IMR-90 (cell line): ENCODE data around the gene LAP3. TPM values are rescaled to one million over a fixed set of nuclear protein-coding genes. Genes with fewer than 3 reads are reported as not detected.
A peak's percentile ranks its signal among the peaks of the same experiment; 100 is the strongest.

Experiments
- ATAC-seq: fragments of 200-7000 bp; cut with Tn5 transposase; 2 replicates; pipeline ENCODE4 v1.9.1; 2020; ENCODE audit warnings: low read depth, mild to moderate bottlenecking, moderate library complexity
- BruUV-seq: library from RNA; stranded (reverse); fragments of 400-500 nt; replicated peaks from 2 replicates; lab custom pipeline; 2021; lab: Mats Ljungman, UMichigan
- CTCF ChIA-PET: fragments of 300-600 bp; formaldehyde crosslinking; extraction: SDS; loops from one replicate; lab custom pipeline; 2021; ENCODE audit warnings: antibody characterized with exemption; lab: Yijun Ruan, JAX
- POLR2A ChIA-PET: fragments of 300-600 bp; sonication (Branson Sonifier 250); formaldehyde crosslinking; loops from one replicate; lab custom pipeline; 2022; ENCODE audit warnings: antibody characterized with exemption; ENCODE audit not compliant: unreplicated experiment; lab: Charles Lee
- DNase-seq: peaks from one replicate; pipeline ENCODE4 v3.0.0; 2013
- H2AFZ ChIP-seq: replicated peaks from 2 replicates; pipeline ENCODE3; 2013; ENCODE audit warnings: low read length, mild to moderate bottlenecking; ENCODE audit not compliant: poor library complexity
- H2AK5ac ChIP-seq: 2 replicates; pipeline ENCODE4 v1.6.1; 2013; ENCODE audit warnings: low read depth, low read length, inconsistent platforms
- H2AK9ac ChIP-seq: replicated peaks from 2 replicates; pipeline ENCODE3; 2013; ENCODE audit warnings: mild to moderate bottlenecking, low read depth, low read length, moderate library complexity; ENCODE audit not compliant: poor library complexity
- H2BK120ac ChIP-seq: 2 replicates; pipeline ENCODE4 v1.6.1; 2013; ENCODE audit warnings: low read depth, low read length, inconsistent platforms
- H2BK15ac ChIP-seq: 3 replicates; pipeline ENCODE4 v1.6.1; 2013; ENCODE audit warnings: low read depth, low read length, inconsistent platforms
- H2BK20ac ChIP-seq: 2 replicates; pipeline ENCODE4 v1.6.1; 2013; ENCODE audit warnings: low read depth, mild to moderate bottlenecking, inconsistent platforms, low read length, moderate library complexity
- H2BK5ac ChIP-seq: 2 replicates; pipeline ENCODE4 v1.6.1; 2013; ENCODE audit warnings: mild to moderate bottlenecking, low read depth, low read length, inconsistent platforms; ENCODE audit not compliant: poor library complexity, severe bottlenecking
- H3K14ac ChIP-seq: replicated peaks from 2 replicates; pipeline ENCODE4 v1.6.1; 2013; ENCODE audit warnings: low read depth, low read length, inconsistent platforms
- H3K18ac ChIP-seq: 2 replicates; pipeline ENCODE4 v1.6.1; 2013; ENCODE audit warnings: low read depth, low read length, control low read depth
- H3K23ac ChIP-seq: 2 replicates; pipeline ENCODE4 v1.6.1; 2013; ENCODE audit warnings: low read depth, low read length, inconsistent platforms
- H3K27ac ChIP-seq: 2 replicates; pipeline ENCODE4 v1.5.1; 2013; ENCODE audit warnings: mild to moderate bottlenecking, control low read depth, low read length; ENCODE audit not compliant: insufficient read depth
- H3K27me3 ChIP-seq: 2 replicates; pipeline ENCODE4 v1.6.1; 2013; ENCODE audit warnings: low read length; ENCODE audit not compliant: control insufficient read depth, insufficient read depth
- H3K36me3 ChIP-seq: 2 replicates; pipeline ENCODE4 v1.6.1; 2013; ENCODE audit warnings: low read length, mixed read lengths; ENCODE audit not compliant: control insufficient read depth, insufficient read depth
- H3K4ac ChIP-seq: 2 replicates; pipeline ENCODE4 v1.6.1; 2013; ENCODE audit warnings: low read depth, low read length, inconsistent platforms
- H3K4me1 ChIP-seq: 2 replicates; pipeline ENCODE4 v1.6.1; 2013; ENCODE audit warnings: low read length, mixed read lengths; ENCODE audit not compliant: control insufficient read depth, insufficient read depth
- H3K4me2 ChIP-seq: 2 replicates; pipeline ENCODE4 v1.6.1; 2013; ENCODE audit warnings: low read depth, mild to moderate bottlenecking, control low read depth, low read length, moderate library complexity
- H3K4me3 ChIP-seq: 2 replicates; pipeline ENCODE4 v1.5.1; 2013; ENCODE audit warnings: low read depth, mild to moderate bottlenecking, control low read depth, low read length, moderate library complexity; ENCODE audit not compliant: insufficient read depth
- H3K56ac ChIP-seq: 2 replicates; pipeline ENCODE4 v1.6.1; 2013; ENCODE audit warnings: low read length, inconsistent platforms; ENCODE audit not compliant: insufficient read depth; ENCODE audit errors: extremely low read depth
- H3K79me1 ChIP-seq, 2 experiments: 2 replicates each; pipeline ENCODE4 v1.6.1; 2013; ENCODE audit warnings: low read length in 2 of 2, inconsistent platforms in 1 of 2, low read depth in 1 of 2
- H3K9ac ChIP-seq: 2 replicates; pipeline ENCODE4 v1.6.1; 2013; ENCODE audit warnings: low read depth, low read length, control low read depth
- H3K9me1 ChIP-seq: 2 replicates; pipeline ENCODE4 v1.6.1; 2013; ENCODE audit warnings: low read length, inconsistent platforms; ENCODE audit not compliant: insufficient read depth
- H3K9me3 ChIP-seq: 2 replicates; pipeline ENCODE4 v1.6.1; 2013; ENCODE audit warnings: low read length; ENCODE audit not compliant: control insufficient read depth, insufficient read depth
- H4K20me1 ChIP-seq: 2 replicates; pipeline ENCODE4 v1.6.1; 2013; ENCODE audit warnings: low read length, inconsistent platforms; ENCODE audit not compliant: insufficient read depth
- H4K5ac ChIP-seq: 2 replicates; pipeline ENCODE4 v1.6.1; 2013; ENCODE audit warnings: mild to moderate bottlenecking, low read depth, low read length, control low read depth
- H4K8ac ChIP-seq, 2 experiments: 2 replicates each; pipeline ENCODE4 v1.6.1; 2013; ENCODE audit warnings: low read depth in 2 of 2, low read length in 2 of 2, control low read depth in 1 of 2, inconsistent platforms in 1 of 2
- H4K91ac ChIP-seq: 2 replicates; pipeline ENCODE4 v1.6.1; 2013; ENCODE audit warnings: low read depth, low read length, inconsistent platforms; ENCODE audit not compliant: insufficient read depth
- BHLHE40 ChIP-seq: fragments of 150-350 bp; IDR thresholded peaks from 2 replicates; pipeline ENCODE4 v1.6.1; 2016; ENCODE audit warnings: mild to moderate bottlenecking, low read depth, low read length
- CEBPB ChIP-seq: IDR thresholded peaks from 2 replicates; pipeline ENCODE4 v1.6.1; 2012; ENCODE audit warnings: low read depth, low read length, improper control_type of control experiment
- CHD1 ChIP-seq: IDR thresholded peaks from 2 replicates; pipeline ENCODE4 v1.6.1; 2012; ENCODE audit warnings: low read depth, low read length, improper control_type of control experiment
- FOS ChIP-seq: fragments of 150-350 bp; IDR thresholded peaks from 2 replicates; pipeline ENCODE4 v1.6.1; 2016; ENCODE audit warnings: low read depth, low read length
- MAFK ChIP-seq: IDR thresholded peaks from 2 replicates; pipeline ENCODE4 v1.6.1; 2012; ENCODE audit warnings: low read depth, low read length, improper control_type of control experiment
- MAZ ChIP-seq: IDR thresholded peaks from 2 replicates; pipeline ENCODE4 v1.6.1; 2012; ENCODE audit warnings: low read depth, mild to moderate bottlenecking, low read length, improper control_type of control experiment, moderate library complexity, borderline replicate concordance
- MXI1 ChIP-seq: IDR thresholded peaks from 2 replicates; pipeline ENCODE4 v1.6.1; 2012; ENCODE audit warnings: low read depth, mild to moderate bottlenecking, low read length, moderate library complexity, borderline replicate concordance
- NFE2L2 ChIP-seq: fragments of 150-350 bp; IDR thresholded peaks from 2 replicates; pipeline ENCODE4 v1.6.1; 2016; ENCODE audit warnings: low read depth, mild to moderate bottlenecking, low read length
- POLR2A ChIP-seq: IDR thresholded peaks from 2 replicates; pipeline ENCODE4 v1.6.1; 2012; ENCODE audit warnings: mild to moderate bottlenecking, low read depth, low read length
- RAD21 ChIP-seq: IDR thresholded peaks from 2 replicates; pipeline ENCODE4 v1.6.1; 2012; ENCODE audit warnings: low read length, improper control_type of control experiment
- RCOR1 ChIP-seq: IDR thresholded peaks from 2 replicates; pipeline ENCODE4 v1.6.1; 2012; ENCODE audit warnings: mild to moderate bottlenecking, low read length, improper control_type of control experiment; ENCODE audit not compliant: insufficient replicate concordance
- RFX5 ChIP-seq: IDR thresholded peaks from 2 replicates; pipeline ENCODE4 v1.8.0; 2012; ENCODE audit warnings: low read depth, mild to moderate bottlenecking, low read length, moderate library complexity
- SMC3 ChIP-seq: fragments of 150-350 bp; IDR thresholded peaks from 2 replicates; pipeline ENCODE4 v1.6.1; 2016; ENCODE audit warnings: low read depth, mild to moderate bottlenecking, antibody characterized with exemption, low read length, moderate library complexity
- WGBS, 2 experiments: methylation state at CpG; one replicate each; pipeline versions ENCODE4 v1.1.5 to v1.1.7; 2013; ENCODE audit warnings: missing lambda C conversion rate in 2 of 2; ENCODE audit not compliant: insufficient read length in 1 of 2; ENCODE audit errors: extremely low coverage in 2 of 2; 5-methylcytosine and 5-hydroxymethylcytosine counted together
- dilution Hi-C: fragments of 300-500 bp; cut with HindIII; formaldehyde crosslinking; loops from one replicate; pipeline ENCODE4 v1.14.3; 2018; ENCODE audit warnings: low sequenced_read_pairs; ENCODE audit not compliant: unreplicated experiment
- in situ Hi-C: fragments of 300-500 bp; cut with MboI; formaldehyde crosslinking; loops from 3 replicates; pipeline ENCODE4 v1.14.3; 2019; ENCODE audit warnings: low sequenced_read_pairs, inconsistent platforms, mixed read lengths
- intact Hi-C: fragments of 100-400 bp; cut with micrococcal nuclease; formaldehyde crosslinking; loops from 2 replicates; pipeline ENCODE4 v1.10.0; 2022
- polyA plus RNA-seq, 3 experiments: library from polyadenylated mRNA; depleted of rRNA; stranded (reverse); fragments of >200 nt; gene quantifications; 2 replicates each; pipeline ENCODE4 v1.2.3, GENCODE V29; 2012; ENCODE audit warnings: low replicate concordance in 1 of 3
- total RNA-seq: library from RNA; depleted of rRNA; stranded (reverse); fragments of >200 nt; gene quantifications from 2 replicates; pipeline ENCODE4 v1.2.3, GENCODE V29; 2012
- TF ChIP-seq, protein P1 (sequence below): fragments of 150-350 bp; IDR thresholded peaks from 2 replicates; pipeline ENCODE4 v1.6.1; 2016; ENCODE audit warnings: low read depth, mild to moderate bottlenecking, low read length, moderate library complexity, borderline replicate concordance
- TF ChIP-seq, protein P2 (sequence below): fragments of 150-350 bp; IDR thresholded peaks from 2 replicates; pipeline ENCODE4 v1.6.1; 2017; ENCODE audit warnings: mild to moderate bottlenecking, antibody characterized with exemption, low read length, low read depth
- TF ChIP-seq, protein P3 (sequence below): conservative IDR thresholded peaks from 2 replicates; pipeline ENCODE4 v1.5.1; 2012; ENCODE audit warnings: mild to moderate bottlenecking, low read depth, low read length, improper control_type of control experiment

LAP3 gene
- total and polyA plus RNA-seq, 2 of the 4 experiments (the other 2 are of a cell fraction): 57.9 to 91.6 TPM

DNA sequence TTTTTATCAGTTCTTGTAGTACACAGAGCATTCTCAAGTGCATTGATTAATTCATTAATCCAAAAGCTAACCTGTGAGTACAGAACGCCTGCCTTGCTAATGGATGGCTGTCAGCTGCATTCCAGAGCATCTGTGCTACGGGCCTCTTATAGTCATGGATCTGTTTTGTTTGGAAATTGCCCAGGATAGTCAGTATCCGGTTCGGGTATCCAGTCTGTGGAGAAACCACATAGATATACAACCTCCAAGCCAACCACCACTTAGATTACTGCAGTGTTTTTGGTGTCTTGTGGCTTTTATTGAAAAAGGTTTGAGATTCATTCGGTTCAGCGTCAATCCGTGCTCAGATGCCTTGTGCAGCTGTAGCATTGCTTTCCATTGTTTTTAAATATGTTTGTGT, 4.0 kb downstream of the LAP3 start:
- POLR2A ChIA-PET: no interaction called here
- in situ Hi-C loops: loop anchor here (5.0 to 25.0 kb wide), 3 partner anchors 36 to 431 kb away; partner anchors contain the start of genes DCAF16, LCORL and NCAPG
- no peak overlapping the region for H2AK5ac ChIP-seq
- H2BK5ac ChIP-seq: no peak overlapping the region
- no peak overlapping the region for H3K18ac ChIP-seq
- H3K36me3 ChIP-seq: peaks cover 25% of the 10 kb centered on the region
- H3K4ac ChIP-seq: no peak overlapping the region
- H4K20me1 ChIP-seq: no peaks in the 10 kb centered on the region; the same call in 1 of the 2 replicates
- no peak overlapping the region for H3K14ac ChIP-seq
- dilution Hi-C loops: no loop called here
- peaks cover 3% of the 10 kb centered on the region for H3K9me1 ChIP-seq
- CTCF ChIA-PET: no interaction called here
- no peaks in the 10 kb centered on the region for H3K27me3 ChIP-seq
- no peak for ATAC-seq
- DNase-seq: peak; percentile 76
- 90% methylated on average over 3 of the region's 7 CpGs; no CpG with 5 or more reads in 1 of the 2 experiments for WGBS, 2 experiments
- H2BK15ac ChIP-seq: no peak overlapping the region
- no peak overlapping the region for H4K5ac ChIP-seq
- H4K91ac ChIP-seq: no peak overlapping the region
- H2AK9ac ChIP-seq: no peak overlapping the region
- H3K4me1 ChIP-seq: peaks cover 6% of the 10 kb centered on the region; the same call in 1 of the 2 replicates
- H3K9me3 ChIP-seq: no peaks in the 10 kb centered on the region
- no peak overlapping the region for H3K4me2 ChIP-seq
- TF ChIP-seq CHD1: no peak
- no peak for TF ChIP-seq RFX5
- no peak for TF ChIP-seq RCOR1
- TF ChIP-seq MAZ: no peak
- no peak for TF ChIP-seq SMC3
- TF ChIP-seq MXI1: no peak
- TF ChIP-seq MAFK: no peak
- TF ChIP-seq, protein P1, sequence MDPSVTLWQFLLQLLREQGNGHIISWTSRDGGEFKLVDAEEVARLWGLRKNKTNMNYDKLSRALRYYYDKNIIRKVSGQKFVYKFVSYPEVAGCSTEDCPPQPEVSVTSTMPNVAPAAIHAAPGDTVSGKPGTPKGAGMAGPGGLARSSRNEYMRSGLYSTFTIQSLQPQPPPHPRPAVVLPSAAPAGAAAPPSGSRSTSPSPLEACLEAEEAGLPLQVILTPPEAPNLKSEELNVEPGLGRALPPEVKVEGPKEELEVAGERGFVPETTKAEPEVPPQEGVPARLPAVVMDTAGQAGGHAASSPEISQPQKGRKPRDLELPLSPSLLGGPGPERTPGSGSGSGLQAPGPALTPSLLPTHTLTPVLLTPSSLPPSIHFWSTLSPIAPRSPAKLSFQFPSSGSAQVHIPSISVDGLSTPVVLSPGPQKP: no peak
- no peak for TF ChIP-seq BHLHE40
- no peak for TF ChIP-seq POLR2A
- no peak for TF ChIP-seq NFE2L2
- TF ChIP-seq, protein P2, sequence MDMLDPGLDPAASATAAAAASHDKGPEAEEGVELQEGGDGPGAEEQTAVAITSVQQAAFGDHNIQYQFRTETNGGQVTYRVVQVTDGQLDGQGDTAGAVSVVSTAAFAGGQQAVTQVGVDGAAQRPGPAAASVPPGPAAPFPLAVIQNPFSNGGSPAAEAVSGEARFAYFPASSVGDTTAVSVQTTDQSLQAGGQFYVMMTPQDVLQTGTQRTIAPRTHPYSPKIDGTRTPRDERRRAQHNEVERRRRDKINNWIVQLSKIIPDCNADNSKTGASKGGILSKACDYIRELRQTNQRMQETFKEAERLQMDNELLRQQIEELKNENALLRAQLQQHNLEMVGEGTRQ: no peak
- TF ChIP-seq CEBPB: no peak
- no peak for TF ChIP-seq FOS
- TF ChIP-seq RAD21: no peak
- TF ChIP-seq, protein P3, sequence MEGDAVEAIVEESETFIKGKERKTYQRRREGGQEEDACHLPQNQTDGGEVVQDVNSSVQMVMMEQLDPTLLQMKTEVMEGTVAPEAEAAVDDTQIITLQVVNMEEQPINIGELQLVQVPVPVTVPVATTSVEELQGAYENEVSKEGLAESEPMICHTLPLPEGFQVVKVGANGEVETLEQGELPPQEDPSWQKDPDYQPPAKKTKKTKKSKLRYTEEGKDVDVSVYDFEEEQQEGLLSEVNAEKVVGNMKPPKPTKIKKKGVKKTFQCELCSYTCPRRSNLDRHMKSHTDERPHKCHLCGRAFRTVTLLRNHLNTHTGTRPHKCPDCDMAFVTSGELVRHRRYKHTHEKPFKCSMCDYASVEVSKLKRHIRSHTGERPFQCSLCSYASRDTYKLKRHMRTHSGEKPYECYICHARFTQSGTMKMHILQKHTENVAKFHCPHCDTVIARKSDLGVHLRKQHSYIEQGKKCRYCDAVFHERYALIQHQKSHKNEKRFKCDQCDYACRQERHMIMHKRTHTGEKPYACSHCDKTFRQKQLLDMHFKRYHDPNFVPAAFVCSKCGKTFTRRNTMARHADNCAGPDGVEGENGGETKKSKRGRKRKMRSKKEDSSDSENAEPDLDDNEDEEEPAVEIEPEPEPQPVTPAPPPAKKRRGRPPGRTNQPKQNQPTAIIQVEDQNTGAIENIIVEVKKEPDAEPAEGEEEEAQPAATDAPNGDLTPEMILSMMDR: no peak
- no peak overlapping the region for H4K8ac ChIP-seq
- no peak overlapping the region for H2BK20ac ChIP-seq
- H3K4me3 ChIP-seq: no peak overlapping the region
- H3K23ac ChIP-seq: no peak overlapping the region
- no peak overlapping the region for H2AFZ ChIP-seq
- intact Hi-C loops: no loop called here
- no peak overlapping the region for H3K56ac ChIP-seq
- no TSS peak for BruUV-seq
- no peak overlapping the region for H3K27ac ChIP-seq
- no peak overlapping the region for H3K9ac ChIP-seq
- H3K79me1 ChIP-seq: peaks cover 16 to 21% of the 10 kb centered on the region in 2 experiments
- no peak overlapping the region for H2BK120ac ChIP-seq
